T-helper 2 cell treated with Interferon-gamma antibody and Interleukin-4, amounts not matched to agents 100 ng/mL and 5 ng/mL, for 36 hours (primary cell): ENCODE measurements around the gene HMGCS2. TPM values are rescaled to one million over a fixed set of nuclear protein-coding genes. Genes with fewer than 3 reads are reported as not detected.

Source experiments
- intact Hi-C: fragments of 100-400 bp; cut with micrococcal nuclease; formaldehyde crosslinking; loops from one replicate; pipeline ENCODE4 v1.15.1; 2023
- total RNA-seq: library from RNA; stranded (reverse); gene quantifications from 2 replicates; pipeline ENCODE4 v1.2.3, GENCODE V29; 2022

Gene HMGCS2
- total RNA-seq, 1 donor from 2014 or later = not detected

- intact Hi-C loops = no loop called here
Measured at GRCh38 chr1:119703666-119704450, 64.8 kb downstream of the HMGCS2 start.

DNA sequence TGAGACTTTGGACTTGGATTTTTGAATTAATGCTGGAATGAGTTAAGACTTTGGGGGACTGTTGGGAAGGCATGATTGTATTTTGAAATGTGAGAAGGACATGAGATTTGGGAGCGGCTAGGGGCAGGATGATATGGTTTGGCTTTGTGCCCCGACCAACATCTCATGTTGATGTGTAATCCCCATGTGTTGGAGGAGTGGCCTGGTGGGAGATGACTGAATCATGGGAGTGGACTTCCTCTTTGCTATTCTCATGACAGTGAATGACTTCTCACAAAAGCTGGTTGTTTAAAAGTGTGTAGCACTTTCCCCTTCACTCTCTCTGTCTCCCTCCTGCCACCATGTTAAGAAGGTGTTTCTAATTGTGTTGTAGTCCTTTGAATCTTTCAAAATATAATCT is 66.3 kb downstream of the HMGCS2 start:
- intact Hi-C loops = no loop called here

DNA sequence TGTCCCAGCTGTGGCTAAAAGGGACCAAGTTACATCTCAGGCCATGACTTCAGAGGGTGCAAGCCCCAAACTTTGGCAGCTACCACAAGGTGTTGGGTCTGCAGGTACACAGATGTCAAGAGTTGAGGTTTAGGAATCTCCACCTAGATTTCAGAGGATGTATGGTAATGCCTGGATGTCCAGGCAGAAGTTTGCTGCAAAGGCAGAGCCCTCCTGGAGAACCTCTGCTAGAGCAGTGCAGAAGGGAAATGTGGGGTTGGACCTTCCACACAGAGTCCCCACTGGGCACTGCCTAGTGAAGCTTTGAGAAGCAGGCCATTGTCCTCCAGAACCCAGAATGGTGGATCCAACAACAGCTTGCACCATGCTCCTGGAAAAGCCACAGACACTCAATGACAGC is 67.0 kb downstream of the HMGCS2 start:
- intact Hi-C loops = no loop called here

DNA sequence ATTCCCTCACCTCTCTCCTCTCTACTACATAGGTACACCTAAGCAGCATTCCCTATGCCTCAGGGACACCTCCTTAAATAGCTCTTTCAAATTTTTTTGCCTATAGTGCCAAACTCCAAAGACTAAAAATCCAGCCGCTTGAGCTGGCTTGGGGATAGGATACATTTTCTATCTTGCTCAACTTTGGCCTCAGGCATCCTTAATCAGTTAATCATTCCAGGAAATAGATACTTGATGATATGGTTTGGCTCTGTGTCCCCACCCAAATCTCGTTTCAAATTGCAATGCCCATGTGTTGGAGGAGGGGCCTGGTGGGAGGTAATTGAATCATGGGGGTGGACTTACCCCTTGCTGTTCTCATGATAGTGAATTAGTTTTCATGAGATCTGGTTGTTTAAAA is 68.4 kb downstream of the HMGCS2 start:
- intact Hi-C loops = no loop called here

Other genes starting within 250 kb of the HMGCS2 start
- 2.5 and 2.7 TPM in 2 replicates for gene ZNF697, start 120.6 kb downstream of the HMGCS2 start, total RNA-seq
- 87.4 and 89.1 TPM in 2 replicates for gene PHGDH, start 57.0 kb downstream of the HMGCS2 start, total RNA-seq
- gene REG4, start 42.6 kb upstream of the HMGCS2 start, total RNA-seq = not detected in 2 replicates
- not detected in 2 replicates for gene ADAM30, start 127.6 kb upstream of the HMGCS2 start, total RNA-seq